HepG2 (cell line): ENCODE data around the gene HOXB6. TPM values are rescaled to one million over a fixed set of nuclear protein-coding genes. Genes with fewer than 3 reads are reported as not detected.

Experiments used
- ADNP ChIP-seq: sonication (generic); formaldehyde crosslinking; IDR thresholded peaks from 2 replicates; pipeline ENCODE4 v1.4.0; 2020; ENCODE audit warnings: missing genetic modification reagents
- DMAP1 ChIP-seq: IDR thresholded peaks from 2 replicates; pipeline ENCODE4 v1.6.1; 2016
- DPF2 ChIP-seq: sonication (generic); formaldehyde crosslinking; IDR thresholded peaks from 2 replicates; pipeline ENCODE4 v1.4.0; 2020; ENCODE audit warnings: mild to moderate bottlenecking, low read depth, missing genetic modification reagents, borderline replicate concordance
- HMG20A ChIP-seq: IDR thresholded peaks from 2 replicates; pipeline ENCODE4 v1.6.1; 2016; ENCODE audit warnings: borderline replicate concordance
- HOXD1 ChIP-seq: sonication (generic); formaldehyde crosslinking; IDR thresholded peaks from 2 replicates; pipeline ENCODE4 v1.5.0; 2020; ENCODE audit warnings: missing genetic modification reagents
- NFE2L1 ChIP-seq: sonication (generic); formaldehyde crosslinking; IDR thresholded peaks from 2 replicates; pipeline ENCODE4 v1.4.0; 2020; ENCODE audit warnings: missing genetic modification reagents, mild to moderate bottlenecking, borderline replicate concordance
- NFYB ChIP-seq: sonication (generic); formaldehyde crosslinking; IDR thresholded peaks from 2 replicates; pipeline ENCODE4 v1.4.0; 2020; ENCODE audit warnings: missing genetic modification reagents
- NR2F1 ChIP-seq, 2 experiments: fragments of 450-650 bp in 1 of 2; formaldehyde crosslinking in 1 of 2; IDR thresholded peaks; 2 replicates each; pipeline versions ENCODE4 v1.5.0 to v1.6.1; 2016 to 2020; ENCODE audit warnings: mild to moderate bottlenecking in 1 of 2, missing compliant biosample characterization in 1 of 2, missing genetic modification reagents in 1 of 2, moderate library complexity in 1 of 2
- ZBTB20 ChIP-seq: sonication (generic); formaldehyde crosslinking; IDR thresholded peaks from 2 replicates; pipeline ENCODE4 v1.8.1; 2023; ENCODE audit warnings: missing genetic modification reagents, low read depth, mild to moderate bottlenecking, borderline replicate concordance
- ZFP36 ChIP-seq: fragments of 150-350 bp; IDR thresholded peaks from 2 replicates; pipeline ENCODE4 v1.6.1; 2018; ENCODE audit warnings: borderline replicate concordance, low read length, low read depth; ENCODE audit not compliant: partially characterized antibody
- ZNF672 ChIP-seq: sonication (generic); formaldehyde crosslinking; IDR thresholded peaks from 2 replicates; pipeline ENCODE4 v1.8.1; 2022; ENCODE audit warnings: missing genetic modification reagents
- ZNF678 ChIP-seq: sonication (generic); formaldehyde crosslinking; IDR thresholded peaks from 2 replicates; pipeline ENCODE4 v1.4.0; 2020; ENCODE audit warnings: mild to moderate bottlenecking, missing genetic modification reagents
- ZNF749 ChIP-seq: sonication (generic); formaldehyde crosslinking; IDR thresholded peaks from 2 replicates; pipeline ENCODE4 v1.8.0; 2022; ENCODE audit warnings: mild to moderate bottlenecking, missing genetic modification reagents, moderate library complexity, borderline replicate concordance
- ZNF781 ChIP-seq: sonication (generic); formaldehyde crosslinking; IDR thresholded peaks from 2 replicates; pipeline ENCODE4 v1.5.1; 2020; ENCODE audit warnings: borderline replicate concordance, mild to moderate bottlenecking, missing genetic modification reagents; ENCODE audit errors: not compliant biosample characterization
- ZSCAN29 ChIP-seq: sonication (generic); formaldehyde crosslinking; conservative IDR thresholded peaks from 2 replicates; pipeline ENCODE4 v1.4.0; 2020; ENCODE audit warnings: mild to moderate bottlenecking, missing genetic modification reagents
- polyA plus RNA-seq, 8 experiments: library from polyadenylated mRNA; depleted of rRNA in 3 of 8; stranded (reverse) in 7 of 8; unstranded in 1 of 8; fragments of >200 nt; fragmentation: Illumina TruSeq in 4 of 8; extraction: Trizol in 4 of 8; gene quantifications; 2 replicates each; pipeline versions ENCODE4 v1.2.1 to v1.2.3, GENCODE V29; 2011 to 2016; ENCODE audit warnings: low read depth in 4 of 8, missing spikeins in 1 of 8, mixed read lengths in 1 of 8; ENCODE audit not compliant: insufficient read depth in 1 of 8
- total RNA-seq, 5 experiments: library from RNA; depleted of rRNA; stranded (reverse); fragments of >200 nt; fragmentation: Illumina TruSeq; extraction: Trizol; gene quantifications; 2 replicates each; pipeline ENCODE4 v1.2.3, GENCODE V29; 2016; ENCODE audit warnings: low read depth in 1 of 5
- TF ChIP-seq, protein P1 (sequence below): sonication (generic); formaldehyde crosslinking; IDR thresholded peaks from 2 replicates; pipeline ENCODE4 v1.9.0; 2022; ENCODE audit warnings: low read depth, missing genetic modification reagents
- TF ChIP-seq, protein P2 (sequence below): sonication (generic); formaldehyde crosslinking; IDR thresholded peaks from 2 replicates; pipeline ENCODE4 v1.5.0; 2020; ENCODE audit warnings: missing genetic modification reagents
- TF ChIP-seq, protein P3 (sequence below): sonication (generic); formaldehyde crosslinking; IDR thresholded peaks from 2 replicates; pipeline ENCODE4 v1.9.0; 2021; ENCODE audit warnings: mild to moderate bottlenecking, missing genetic modification reagents
- TF ChIP-seq, protein P4 (sequence below): sonication (generic); formaldehyde crosslinking; IDR thresholded peaks from 2 replicates; pipeline ENCODE4 v1.4.0; 2020; ENCODE audit warnings: missing genetic modification reagents

The HOXB6 gene
- total and polyA plus RNA-seq, 2 of the 13 experiments (the other 11 are each of a cell fraction or from before 2014, with no cell fraction given): not detected

DNA sequence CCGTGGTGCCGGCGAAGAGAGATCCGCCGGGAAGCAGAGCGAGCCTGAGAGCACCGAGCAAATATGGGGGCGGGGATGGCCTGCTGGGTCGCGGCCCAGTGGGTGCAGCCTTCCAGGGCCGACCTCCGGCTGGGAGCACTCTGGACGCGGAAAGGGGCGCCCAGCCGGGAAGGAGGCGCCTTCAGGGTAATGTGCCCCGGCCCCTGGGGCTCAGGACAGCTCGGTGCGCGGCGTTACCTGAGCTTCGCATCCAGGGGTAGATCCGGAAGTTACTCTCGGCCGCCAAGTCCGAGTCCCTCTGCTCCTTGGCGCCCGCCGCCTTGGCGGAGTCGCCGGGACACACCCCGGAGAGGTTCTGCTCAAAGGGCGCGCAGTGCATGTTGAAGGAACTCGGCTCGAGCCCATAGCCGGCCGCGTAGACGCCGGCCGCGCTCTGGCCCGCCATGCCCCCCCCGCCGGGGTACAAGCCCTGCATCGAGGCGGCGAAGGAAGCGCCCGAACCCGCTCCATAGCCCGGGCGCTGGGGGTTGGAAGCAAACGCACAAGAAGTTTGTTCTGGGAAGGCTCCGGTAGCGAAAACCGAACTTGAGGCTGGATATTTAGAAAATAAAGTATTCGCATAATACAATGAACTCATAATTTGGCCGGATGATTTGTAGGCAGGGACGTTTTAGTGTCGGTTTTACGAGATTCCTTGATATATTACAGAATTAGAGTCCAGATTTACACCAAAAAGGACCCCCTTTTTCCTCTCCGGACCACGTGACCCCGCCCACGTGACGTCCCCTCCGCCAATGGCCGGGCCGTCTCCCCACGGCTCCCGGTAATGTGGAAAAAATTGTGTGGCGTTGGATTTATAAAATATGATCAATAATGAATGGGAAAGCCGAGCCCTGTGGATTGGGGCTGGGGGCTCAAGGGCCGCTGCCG is 5.8 kb upstream of the HOXB6 start, which contains the start of gene HOXB7 (continued):
- TF ChIP-seq ZBTB20 (CRISPR knock-in tag) (no peak), DPF2 (CRISPR knock-in tag) (no peak), ADNP (CRISPR knock-in tag) (no peak), ZFP36 (no peak), ZNF672 (CRISPR knock-in tag) (no peak), HMG20A (CRISPR knock-in tag) (no peak), NFE2L1 (no peak), ZNF749 (CRISPR knock-in tag) (no peak), ZNF781 (CRISPR knock-in tag) (no peak), ZNF678 (CRISPR knock-in tag) (no peak), NR2F1 (CRISPR knock-in tag; IDR thresholded peaks at IDR 0.05) (no peak), ZSCAN29 (CRISPR knock-in tag) (peak; percentile 99), HOXD1 (CRISPR knock-in tag) (no peak), NFYB (CRISPR knock-in tag) (0 out of 2 replicates have a peak, but pooled peaks have one; percentile 42), DMAP1 (CRISPR knock-in tag) (no peak)
- TF ChIP-seq, protein P1, sequence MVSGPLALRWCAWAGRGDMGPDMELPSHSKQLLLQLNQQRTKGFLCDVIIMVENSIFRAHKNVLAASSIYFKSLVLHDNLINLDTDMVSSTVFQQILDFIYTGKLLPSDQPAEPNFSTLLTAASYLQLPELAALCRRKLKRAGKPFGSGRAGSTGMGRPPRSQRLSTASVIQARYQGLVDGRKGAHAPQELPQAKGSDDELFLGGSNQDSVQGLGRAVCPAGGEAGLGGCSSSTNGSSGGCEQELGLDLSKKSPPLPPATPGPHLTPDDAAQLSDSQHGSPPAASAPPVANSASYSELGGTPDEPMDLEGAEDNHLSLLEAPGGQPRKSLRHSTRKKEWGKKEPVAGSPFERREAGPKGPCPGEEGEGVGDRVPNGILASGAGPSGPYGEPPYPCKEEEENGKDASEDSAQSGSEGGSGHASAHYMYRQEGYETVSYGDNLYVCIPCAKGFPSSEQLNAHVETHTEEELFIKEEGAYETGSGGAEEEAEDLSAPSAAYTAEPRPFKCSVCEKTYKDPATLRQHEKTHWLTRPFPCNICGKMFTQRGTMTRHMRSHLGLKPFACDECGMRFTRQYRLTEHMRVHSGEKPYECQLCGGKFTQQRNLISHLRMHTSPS (CRISPR knock-in tag): no peak
- TF ChIP-seq, protein P2, sequence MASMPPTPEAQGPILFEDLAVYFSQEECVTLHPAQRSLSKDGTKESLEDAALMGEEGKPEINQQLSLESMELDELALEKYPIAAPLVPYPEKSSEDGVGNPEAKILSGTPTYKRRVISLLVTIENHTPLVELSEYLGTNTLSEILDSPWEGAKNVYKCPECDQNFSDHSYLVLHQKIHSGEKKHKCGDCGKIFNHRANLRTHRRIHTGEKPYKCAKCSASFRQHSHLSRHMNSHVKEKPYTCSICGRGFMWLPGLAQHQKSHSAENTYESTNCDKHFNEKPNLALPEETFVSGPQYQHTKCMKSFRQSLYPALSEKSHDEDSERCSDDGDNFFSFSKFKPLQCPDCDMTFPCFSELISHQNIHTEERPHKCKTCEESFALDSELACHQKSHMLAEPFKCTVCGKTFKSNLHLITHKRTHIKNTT: no peak
- TF ChIP-seq, protein P3, sequence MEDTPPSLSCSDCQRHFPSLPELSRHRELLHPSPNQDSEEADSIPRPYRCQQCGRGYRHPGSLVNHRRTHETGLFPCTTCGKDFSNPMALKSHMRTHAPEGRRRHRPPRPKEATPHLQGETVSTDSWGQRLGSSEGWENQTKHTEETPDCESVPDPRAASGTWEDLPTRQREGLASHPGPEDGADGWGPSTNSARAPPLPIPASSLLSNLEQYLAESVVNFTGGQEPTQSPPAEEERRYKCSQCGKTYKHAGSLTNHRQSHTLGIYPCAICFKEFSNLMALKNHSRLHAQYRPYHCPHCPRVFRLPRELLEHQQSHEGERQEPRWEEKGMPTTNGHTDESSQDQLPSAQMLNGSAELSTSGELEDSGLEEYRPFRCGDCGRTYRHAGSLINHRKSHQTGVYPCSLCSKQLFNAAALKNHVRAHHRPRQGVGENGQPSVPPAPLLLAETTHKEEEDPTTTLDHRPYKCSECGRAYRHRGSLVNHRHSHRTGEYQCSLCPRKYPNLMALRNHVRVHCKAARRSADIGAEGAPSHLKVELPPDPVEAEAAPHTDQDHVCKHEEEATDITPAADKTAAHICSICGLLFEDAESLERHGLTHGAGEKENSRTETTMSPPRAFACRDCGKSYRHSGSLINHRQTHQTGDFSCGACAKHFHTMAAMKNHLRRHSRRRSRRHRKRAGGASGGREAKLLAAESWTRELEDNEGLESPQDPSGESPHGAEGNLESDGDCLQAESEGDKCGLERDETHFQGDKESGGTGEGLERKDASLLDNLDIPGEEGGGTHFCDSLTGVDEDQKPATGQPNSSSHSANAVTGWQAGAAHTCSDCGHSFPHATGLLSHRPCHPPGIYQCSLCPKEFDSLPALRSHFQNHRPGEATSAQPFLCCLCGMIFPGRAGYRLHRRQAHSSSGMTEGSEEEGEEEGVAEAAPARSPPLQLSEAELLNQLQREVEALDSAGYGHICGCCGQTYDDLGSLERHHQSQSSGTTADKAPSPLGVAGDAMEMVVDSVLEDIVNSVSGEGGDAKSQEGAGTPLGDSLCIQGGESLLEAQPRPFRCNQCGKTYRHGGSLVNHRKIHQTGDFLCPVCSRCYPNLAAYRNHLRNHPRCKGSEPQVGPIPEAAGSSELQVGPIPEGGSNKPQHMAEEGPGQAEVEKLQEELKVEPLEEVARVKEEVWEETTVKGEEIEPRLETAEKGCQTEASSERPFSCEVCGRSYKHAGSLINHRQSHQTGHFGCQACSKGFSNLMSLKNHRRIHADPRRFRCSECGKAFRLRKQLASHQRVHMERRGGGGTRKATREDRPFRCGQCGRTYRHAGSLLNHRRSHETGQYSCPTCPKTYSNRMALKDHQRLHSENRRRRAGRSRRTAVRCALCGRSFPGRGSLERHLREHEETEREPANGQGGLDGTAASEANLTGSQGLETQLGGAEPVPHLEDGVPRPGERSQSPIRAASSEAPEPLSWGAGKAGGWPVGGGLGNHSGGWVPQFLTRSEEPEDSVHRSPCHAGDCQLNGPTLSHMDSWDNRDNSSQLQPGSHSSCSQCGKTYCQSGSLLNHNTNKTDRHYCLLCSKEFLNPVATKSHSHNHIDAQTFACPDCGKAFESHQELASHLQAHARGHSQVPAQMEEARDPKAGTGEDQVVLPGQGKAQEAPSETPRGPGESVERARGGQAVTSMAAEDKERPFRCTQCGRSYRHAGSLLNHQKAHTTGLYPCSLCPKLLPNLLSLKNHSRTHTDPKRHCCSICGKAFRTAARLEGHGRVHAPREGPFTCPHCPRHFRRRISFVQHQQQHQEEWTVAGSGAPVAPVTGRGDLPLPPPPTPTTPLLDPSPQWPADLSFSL (CRISPR knock-in tag): no peak
- TF ChIP-seq, protein P4, sequence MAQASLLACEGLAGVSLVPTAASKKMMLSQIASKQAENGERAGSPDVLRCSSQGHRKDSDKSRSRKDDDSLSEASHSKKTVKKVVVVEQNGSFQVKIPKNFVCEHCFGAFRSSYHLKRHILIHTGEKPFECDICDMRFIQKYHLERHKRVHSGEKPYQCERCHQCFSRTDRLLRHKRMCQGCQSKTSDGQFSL (CRISPR knock-in tag): 0 out of 2 replicates have a peak, but pooled peaks have one; percentile 45
